ENCODE data around the gene SYAP1.
"Not testable (repeated sequence)": the region's sequence is repeated elsewhere in the genome, so short reads cannot be mapped to it uniquely, and the experiment has no call there.

GRCh38 chrX:16779815-16780214 is 60.4 kb downstream of the SYAP1 start:
- TF ChIP-seq CTCF (conservative IDR thresholded peaks at IDR 0.05; ENCODE audit: low read length); EZH2phosphoT487 (IDR thresholded peaks at IDR 0.05; ENCODE audit: borderline replicate concordance, low read depth, low read length): not testable (repeated sequence)
